ENCODE data around the gene ASPG.

- TF ChIP-seq EZH2 (IDR thresholded peaks at IDR 0.05; ENCODE audit: borderline replicate concordance, insufficient read depth, low read length, poor library complexity, severe bottlenecking): no peak
- TF ChIP-seq, protein P1, sequence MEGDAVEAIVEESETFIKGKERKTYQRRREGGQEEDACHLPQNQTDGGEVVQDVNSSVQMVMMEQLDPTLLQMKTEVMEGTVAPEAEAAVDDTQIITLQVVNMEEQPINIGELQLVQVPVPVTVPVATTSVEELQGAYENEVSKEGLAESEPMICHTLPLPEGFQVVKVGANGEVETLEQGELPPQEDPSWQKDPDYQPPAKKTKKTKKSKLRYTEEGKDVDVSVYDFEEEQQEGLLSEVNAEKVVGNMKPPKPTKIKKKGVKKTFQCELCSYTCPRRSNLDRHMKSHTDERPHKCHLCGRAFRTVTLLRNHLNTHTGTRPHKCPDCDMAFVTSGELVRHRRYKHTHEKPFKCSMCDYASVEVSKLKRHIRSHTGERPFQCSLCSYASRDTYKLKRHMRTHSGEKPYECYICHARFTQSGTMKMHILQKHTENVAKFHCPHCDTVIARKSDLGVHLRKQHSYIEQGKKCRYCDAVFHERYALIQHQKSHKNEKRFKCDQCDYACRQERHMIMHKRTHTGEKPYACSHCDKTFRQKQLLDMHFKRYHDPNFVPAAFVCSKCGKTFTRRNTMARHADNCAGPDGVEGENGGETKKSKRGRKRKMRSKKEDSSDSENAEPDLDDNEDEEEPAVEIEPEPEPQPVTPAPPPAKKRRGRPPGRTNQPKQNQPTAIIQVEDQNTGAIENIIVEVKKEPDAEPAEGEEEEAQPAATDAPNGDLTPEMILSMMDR (IDR thresholded peaks at IDR 0.05; ENCODE audit: poor library complexity, severe bottlenecking): no peak
- no peak for TF ChIP-seq TAF1 (IDR thresholded peaks at IDR 0.05; ENCODE audit: low read depth)
- TF ChIP-seq, protein P2, sequence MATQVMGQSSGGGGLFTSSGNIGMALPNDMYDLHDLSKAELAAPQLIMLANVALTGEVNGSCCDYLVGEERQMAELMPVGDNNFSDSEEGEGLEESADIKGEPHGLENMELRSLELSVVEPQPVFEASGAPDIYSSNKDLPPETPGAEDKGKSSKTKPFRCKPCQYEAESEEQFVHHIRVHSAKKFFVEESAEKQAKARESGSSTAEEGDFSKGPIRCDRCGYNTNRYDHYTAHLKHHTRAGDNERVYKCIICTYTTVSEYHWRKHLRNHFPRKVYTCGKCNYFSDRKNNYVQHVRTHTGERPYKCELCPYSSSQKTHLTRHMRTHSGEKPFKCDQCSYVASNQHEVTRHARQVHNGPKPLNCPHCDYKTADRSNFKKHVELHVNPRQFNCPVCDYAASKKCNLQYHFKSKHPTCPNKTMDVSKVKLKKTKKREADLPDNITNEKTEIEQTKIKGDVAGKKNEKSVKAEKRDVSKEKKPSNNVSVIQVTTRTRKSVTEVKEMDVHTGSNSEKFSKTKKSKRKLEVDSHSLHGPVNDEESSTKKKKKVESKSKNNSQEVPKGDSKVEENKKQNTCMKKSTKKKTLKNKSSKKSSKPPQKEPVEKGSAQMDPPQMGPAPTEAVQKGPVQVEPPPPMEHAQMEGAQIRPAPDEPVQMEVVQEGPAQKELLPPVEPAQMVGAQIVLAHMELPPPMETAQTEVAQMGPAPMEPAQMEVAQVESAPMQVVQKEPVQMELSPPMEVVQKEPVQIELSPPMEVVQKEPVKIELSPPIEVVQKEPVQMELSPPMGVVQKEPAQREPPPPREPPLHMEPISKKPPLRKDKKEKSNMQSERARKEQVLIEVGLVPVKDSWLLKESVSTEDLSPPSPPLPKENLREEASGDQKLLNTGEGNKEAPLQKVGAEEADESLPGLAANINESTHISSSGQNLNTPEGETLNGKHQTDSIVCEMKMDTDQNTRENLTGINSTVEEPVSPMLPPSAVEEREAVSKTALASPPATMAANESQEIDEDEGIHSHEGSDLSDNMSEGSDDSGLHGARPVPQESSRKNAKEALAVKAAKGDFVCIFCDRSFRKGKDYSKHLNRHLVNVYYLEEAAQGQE (IDR thresholded peaks at IDR 0.05; ENCODE audit: borderline replicate concordance): no peak
- TF ChIP-seq SMC3 (conservative IDR thresholded peaks at IDR 0.05; ENCODE audit: poor library complexity): no peak
- TF ChIP-seq EP300 (conservative IDR thresholded peaks at IDR 0.05; ENCODE audit: poor library complexity, severe bottlenecking): no peak
- no peak for TF ChIP-seq POLR2AphosphoS5 (IDR thresholded peaks at IDR 0.05)
- TF ChIP-seq RAD21 (conservative IDR thresholded peaks at IDR 0.05): no peak
- no peak for TF ChIP-seq MXI1 (conservative IDR thresholded peaks at IDR 0.05; ENCODE audit: poor library complexity, severe bottlenecking)
Measured at GRCh38 chr14:104163541-104163940, 78.0 kb downstream of the ASPG start.

All from neural cell (in vitro differentiated cells).